Endothelial cell of umbilical vein (primary cell): ENCODE measurements around the gene IQGAP2. TPM values are rescaled to one million over a fixed set of nuclear protein-coding genes. Genes with fewer than 3 reads are reported as not detected.

Experiments used
- BruUV-seq: library from RNA; stranded (reverse); fragments of 400-500 nt; replicated peaks from 2 replicates; lab custom pipeline; 2021; lab: Mats Ljungman, UMichigan
- CTCF ChIA-PET: fragments of 300-600, 350-600 bp; sonication (Branson Sonifier 250); formaldehyde crosslinking; loops from one replicate; lab custom pipeline; 2021; ENCODE audit warnings: antibody characterized with exemption, inconsistent platforms; lab: Charles Lee
- POLR2A ChIA-PET: fragments of 300-600, 350-600 bp; sonication (Branson Sonifier 250); formaldehyde crosslinking; loops from one replicate; lab custom pipeline; 2021; ENCODE audit warnings: antibody characterized with exemption, inconsistent platforms; lab: Charles Lee
- DNase-seq: peaks from one replicate; pipeline ENCODE4 v3.0.0-alpha.2; 2011; ENCODE audit warnings: low read depth, low spot score
- FAIRE-seq: peaks from 2 replicates; lab custom pipeline; 2011; peaks lifted over from hg19 to GRCh38; lab: Jason Lieb, UNC
- H2AFZ ChIP-seq: 2 replicates; pipeline ENCODE4 v1.6.0; 2012; ENCODE audit warnings: low read depth, low read length, control low read depth, inconsistent platforms
- H3K27ac ChIP-seq: 2 replicates; pipeline ENCODE4 v1.5.1; 2011; ENCODE audit warnings: low read depth, mild to moderate bottlenecking, control low read depth, low read length, moderate library complexity; ENCODE audit not compliant: insufficient read depth
- H3K27me3 ChIP-seq, 2 experiments: 2 replicates each; pipeline versions ENCODE4 v1.6.0 to v1.6.1; 2011; ENCODE audit warnings: low read length in 2 of 2, mixed read lengths in 1 of 2; ENCODE audit not compliant: control insufficient read depth in 2 of 2, insufficient read depth in 2 of 2
- H3K36me3 ChIP-seq, 2 experiments: 2 replicates in 1 of 2; 3 replicates in 1 of 2; pipeline ENCODE4 v1.5.1; 2011; ENCODE audit warnings: low read length in 2 of 2, mild to moderate bottlenecking in 1 of 2, moderate library complexity in 1 of 2; ENCODE audit not compliant: control insufficient read depth in 2 of 2, insufficient read depth in 2 of 2; ENCODE audit errors: extremely low read depth in 1 of 2
- H3K4me1 ChIP-seq: 3 replicates; pipeline ENCODE4 v1.5.1; 2011; ENCODE audit warnings: mild to moderate bottlenecking, low read length; ENCODE audit not compliant: control insufficient read depth, insufficient read depth; ENCODE audit errors: extremely low read depth
- H3K4me2 ChIP-seq: 2 replicates; pipeline ENCODE4 v1.6.1; 2011; ENCODE audit warnings: low read length, control low read depth, mixed read lengths; ENCODE audit not compliant: insufficient read depth
- H3K4me3 ChIP-seq, 3 experiments: fragments of 200-600 bp in 1 of 3; sonication (generic), shearing (Covaris generic) in 1 of 3; replicated peaks in 1 of 3; 2 replicates each; pipeline ENCODE4 v1.5.1; 2011 to 2016; ENCODE audit warnings: control low read depth in 3 of 3, low read length in 3 of 3, mild to moderate bottlenecking in 2 of 3, inconsistent platforms in 1 of 3, low read depth in 1 of 3, moderate library complexity in 1 of 3; ENCODE audit not compliant: insufficient read depth in 1 of 3
- H3K79me2 ChIP-seq: 2 replicates; pipeline ENCODE4 v1.6.0; 2012; ENCODE audit warnings: low read length, inconsistent platforms; ENCODE audit not compliant: control insufficient read depth, insufficient read depth
- H3K9ac ChIP-seq: replicated peaks from 2 replicates; pipeline ENCODE3; 2011; ENCODE audit warnings: low read length, control low read depth; ENCODE audit not compliant: insufficient read depth; ENCODE audit errors: extremely low read depth
- H3K9me1 ChIP-seq: replicated peaks from 3 replicates; pipeline ENCODE4 v1.6.0; 2011; ENCODE audit warnings: mild to moderate bottlenecking, low read length; ENCODE audit not compliant: control insufficient read depth, insufficient read depth; ENCODE audit errors: extremely low read depth
- H3K9me3 ChIP-seq: replicated peaks from 2 replicates; pipeline ENCODE4 v1.5.1; 2012; ENCODE audit warnings: low read length, inconsistent platforms; ENCODE audit not compliant: control insufficient read depth, insufficient read depth
- H4K20me1 ChIP-seq: replicated peaks from 2 replicates; pipeline ENCODE3; 2011; ENCODE audit warnings: mild to moderate bottlenecking, low read length; ENCODE audit not compliant: control insufficient read depth, insufficient read depth; ENCODE audit errors: extremely low read depth
- EZH2 ChIP-seq: IDR thresholded peaks from 2 replicates; pipeline ENCODE4 v1.6.1; 2012; ENCODE audit warnings: borderline replicate concordance, low read depth, mild to moderate bottlenecking, moderate library complexity, low read length, inconsistent platforms; ENCODE audit not compliant: severe bottlenecking
- FOS ChIP-seq: IDR thresholded peaks from 2 replicates; pipeline ENCODE4 v1.6.1; 2011; ENCODE audit warnings: mild to moderate bottlenecking, low read length, moderate library complexity, borderline replicate concordance; ENCODE audit not compliant: insufficient read depth
- GATA2 ChIP-seq: IDR thresholded peaks from 2 replicates; pipeline ENCODE4 v1.7.0; 2011; ENCODE audit warnings: low read depth, mild to moderate bottlenecking, moderate library complexity, mixed read lengths, low read length; ENCODE audit not compliant: insufficient read length, insufficient read depth
- JUN ChIP-seq: IDR thresholded peaks from 2 replicates; pipeline ENCODE4 v1.6.1; 2011; ENCODE audit warnings: borderline replicate concordance, low read depth; ENCODE audit not compliant: insufficient read length, insufficient read depth
- MYC ChIP-seq: IDR thresholded peaks from one replicate; pipeline ENCODE4 v1.6.1; 2011; ENCODE audit warnings: mild to moderate bottlenecking, low read depth, low read length
- POLR2A ChIP-seq: IDR thresholded peaks from 2 replicates; pipeline ENCODE4 v1.6.1; 2012; ENCODE audit warnings: low read depth, mild to moderate bottlenecking, control low read depth, low read length
- POLR2AphosphoS5 ChIP-seq: IDR thresholded peaks from 2 replicates; pipeline ENCODE4 v1.6.1; 2012; ENCODE audit warnings: low read depth, mild to moderate bottlenecking, control low read depth, low read length, moderate library complexity; ENCODE audit not compliant: insufficient read depth
- dilution Hi-C: fragments of 300-500 bp; cut with MboI; formaldehyde crosslinking; loops from one replicate; pipeline ENCODE4 v1.15.0; 2019; ENCODE audit warnings: low sequenced_read_pairs; ENCODE audit not compliant: extremely low pct_ligation_motif_present
- intact Hi-C: fragments of 100-400 bp; cut with micrococcal nuclease; formaldehyde crosslinking; loops from one replicate; pipeline ENCODE4 v1.10.0; 2022
- polyA plus RNA-seq, 4 experiments: library from polyadenylated mRNA; depleted of rRNA in 3 of 4; stranded (reverse) in 3 of 4; unstranded in 1 of 4; fragments of >200 nt; gene quantifications; 2 replicates each; pipeline versions ENCODE4 v1.2.1 to v1.2.3, GENCODE V29; 2011 to 2012; ENCODE audit warnings: missing spikeins in 1 of 4
- total RNA-seq: library from RNA; stranded (reverse); gene quantifications from 2 replicates; pipeline ENCODE4 v1.2.3, GENCODE V29; 2021
- TF ChIP-seq, protein P1 (sequence below): IDR thresholded peaks from 2 replicates; pipeline ENCODE4 v1.6.1; 2011; ENCODE audit not compliant: insufficient read depth, insufficient read length
- TF ChIP-seq, protein P2 (sequence below), 2 donors: IDR thresholded peaks; 1 replicate in 1 of 2; 2 replicates in 1 of 2; pipeline ENCODE4 v1.5.1; 2011; ENCODE audit warnings: low read length in 2 of 2, mild to moderate bottlenecking in 2 of 2, moderate library complexity in 2 of 2, control low read depth in 1 of 2, inconsistent platforms in 1 of 2, low read depth in 1 of 2; ENCODE audit not compliant: insufficient read depth in 1 of 2; ENCODE audit errors: extremely low read depth in 1 of 2

Gene IQGAP2
- total and polyA plus RNA-seq, 2 donors (not counting 3 experiments of a cell fraction or from before 2014, with no cell fraction given): 4.5 to 4.7 TPM

DNA sequence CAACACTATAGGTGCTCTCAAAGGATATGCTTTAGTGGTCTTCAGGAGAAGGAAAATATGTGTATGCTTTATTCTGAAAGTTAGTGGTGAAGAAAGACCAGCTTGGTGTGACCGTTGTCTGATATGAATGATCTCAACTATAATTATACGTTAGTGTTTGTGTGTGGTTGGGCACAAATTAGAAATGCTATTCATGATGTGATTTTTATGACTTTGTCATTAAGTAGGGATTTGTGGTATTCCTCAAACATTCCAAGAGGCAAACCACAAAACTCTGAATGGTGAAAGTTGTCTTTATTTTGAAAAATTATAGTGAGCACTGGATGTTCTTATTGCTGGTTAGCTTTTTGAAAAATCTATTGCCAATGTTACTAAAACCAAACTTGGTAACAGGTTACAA, 306.7 kb downstream of the IQGAP2 start:
- intact Hi-C loops: no loop called here
- POLR2A ChIA-PET: no interaction called here

More for the DNA sequence above, 306.7 kb downstream of the IQGAP2 start:
- CTCF ChIA-PET: interaction anchor here (0.8 to 1.5 kb wide), 2 partner anchors 20 to 65 kb away, joined by 3 to 4 read pairs; no protein-coding TSS in a partner anchor
- BruUV-seq: no TSS peak
- no peak overlapping the region for H3K4me3 ChIP-seq
- peaks cover 14% of the 10 kb centered on the region for H3K4me1 ChIP-seq
- H3K9me1 ChIP-seq: no peaks in the 10 kb centered on the region
- no peaks in the 10 kb centered on the region for H3K36me3 ChIP-seq
- no peak overlapping the region for H3K4me2 ChIP-seq
- no peaks in the 10 kb centered on the region for H4K20me1 ChIP-seq
- DNase-seq (no peak), FAIRE-seq (no peak)
- H3K9ac ChIP-seq: no peak overlapping the region
- dilution Hi-C loops: no loop called here
- TF ChIP-seq POLR2AphosphoS5 (no peak), GATA2 (no peak), MYC (no peak), EZH2 (no peak), POLR2A (no peak), FOS (no peak), JUN (no peak)
- TF ChIP-seq, protein P1, sequence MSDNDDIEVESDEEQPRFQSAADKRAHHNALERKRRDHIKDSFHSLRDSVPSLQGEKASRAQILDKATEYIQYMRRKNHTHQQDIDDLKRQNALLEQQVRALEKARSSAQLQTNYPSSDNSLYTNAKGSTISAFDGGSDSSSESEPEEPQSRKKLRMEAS: no peak
- TF ChIP-seq, protein P2, sequence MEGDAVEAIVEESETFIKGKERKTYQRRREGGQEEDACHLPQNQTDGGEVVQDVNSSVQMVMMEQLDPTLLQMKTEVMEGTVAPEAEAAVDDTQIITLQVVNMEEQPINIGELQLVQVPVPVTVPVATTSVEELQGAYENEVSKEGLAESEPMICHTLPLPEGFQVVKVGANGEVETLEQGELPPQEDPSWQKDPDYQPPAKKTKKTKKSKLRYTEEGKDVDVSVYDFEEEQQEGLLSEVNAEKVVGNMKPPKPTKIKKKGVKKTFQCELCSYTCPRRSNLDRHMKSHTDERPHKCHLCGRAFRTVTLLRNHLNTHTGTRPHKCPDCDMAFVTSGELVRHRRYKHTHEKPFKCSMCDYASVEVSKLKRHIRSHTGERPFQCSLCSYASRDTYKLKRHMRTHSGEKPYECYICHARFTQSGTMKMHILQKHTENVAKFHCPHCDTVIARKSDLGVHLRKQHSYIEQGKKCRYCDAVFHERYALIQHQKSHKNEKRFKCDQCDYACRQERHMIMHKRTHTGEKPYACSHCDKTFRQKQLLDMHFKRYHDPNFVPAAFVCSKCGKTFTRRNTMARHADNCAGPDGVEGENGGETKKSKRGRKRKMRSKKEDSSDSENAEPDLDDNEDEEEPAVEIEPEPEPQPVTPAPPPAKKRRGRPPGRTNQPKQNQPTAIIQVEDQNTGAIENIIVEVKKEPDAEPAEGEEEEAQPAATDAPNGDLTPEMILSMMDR (IDR thresholded peaks at IDR 0.05; ENCODE audit: extremely low read depth in 1 of 2, insufficient read depth in 1 of 2, low read depth in 1 of 2, low read length in 2 of 2): no peak
- no peak overlapping the region for H2AFZ ChIP-seq
- H3K79me2 ChIP-seq: no peaks in the 10 kb centered on the region
- H3K27ac ChIP-seq: no peak overlapping the region
- H3K27me3 ChIP-seq: no peaks in the 10 kb centered on the region
- H3K9me3 ChIP-seq: no peaks in the 10 kb centered on the region
